HEK293 (cell line): Measurements from ENCODE around the gene TRMT13.

Experiments used
- ATF2 ChIP-seq: fragments of 450-650 bp; formaldehyde crosslinking; IDR thresholded peaks from 2 replicates; pipeline ENCODE4 v1.5.1; 2016; ENCODE audit warnings: missing biosample characterization, missing genetic modification characterization, low read depth
- BCL11B ChIP-seq: fragments of 450-650 bp; formaldehyde crosslinking; IDR thresholded peaks from 2 replicates; pipeline ENCODE4 v1.5.1; 2016; ENCODE audit warnings: low read depth, missing biosample characterization, missing genetic modification characterization
- CTCF ChIP-seq: fragments of 450-650 bp; formaldehyde crosslinking; IDR thresholded peaks from 2 replicates; pipeline ENCODE4 v1.5.1; 2016; ENCODE audit warnings: missing biosample characterization, missing genetic modification characterization
- KLF9 ChIP-seq: fragments of 450-650 bp; formaldehyde crosslinking; IDR thresholded peaks from 2 replicates; pipeline ENCODE4 v1.5.1; 2016; ENCODE audit warnings: missing biosample characterization, missing genetic modification characterization, low read depth
- SALL2 ChIP-seq: fragments of 450-650 bp; formaldehyde crosslinking; IDR thresholded peaks from 2 replicates; pipeline ENCODE4 v1.5.0; 2017; ENCODE audit warnings: missing biosample characterization, mild to moderate bottlenecking, missing genetic modification characterization, borderline replicate concordance
- TCF7L2 ChIP-seq: IDR thresholded peaks from 2 replicates; pipeline ENCODE4 v1.6.1; 2011; ENCODE audit warnings: low read depth, mild to moderate bottlenecking, inconsistent platforms, low read length, moderate library complexity, borderline replicate concordance
- ZIC2 ChIP-seq: fragments of 450-650 bp; formaldehyde crosslinking; IDR thresholded peaks from 2 replicates; pipeline ENCODE4 v1.5.1; 2016; ENCODE audit warnings: missing biosample characterization, missing genetic modification characterization
- ZNF10 ChIP-seq: fragments of 450-650 bp; formaldehyde crosslinking; IDR thresholded peaks from 2 replicates; pipeline ENCODE4 v1.5.1; 2017; ENCODE audit warnings: missing biosample characterization, missing genetic modification characterization
- ZNF24 ChIP-seq: fragments of 450-650 bp; formaldehyde crosslinking; IDR thresholded peaks from 2 replicates; pipeline ENCODE4 v1.5.1; 2016; ENCODE audit warnings: missing biosample characterization, missing genetic modification characterization
- ZNF394 ChIP-seq: fragments of 450-650 bp; formaldehyde crosslinking; IDR thresholded peaks from 2 replicates; pipeline ENCODE4 v1.5.1; 2016; ENCODE audit warnings: missing biosample characterization, missing genetic modification characterization, mild to moderate bottlenecking, moderate library complexity, borderline replicate concordance
- ZNF501 ChIP-seq: fragments of 450-650 bp; formaldehyde crosslinking; IDR thresholded peaks from 2 replicates; pipeline ENCODE4 v1.5.1; 2016; ENCODE audit warnings: missing biosample characterization, missing genetic modification characterization
- ZNF530 ChIP-seq: fragments of 450-650 bp; formaldehyde crosslinking; IDR thresholded peaks from 2 replicates; pipeline ENCODE4 v1.5.1; 2016; ENCODE audit warnings: low read depth, missing biosample characterization, missing genetic modification characterization
- ZNF777 ChIP-seq: fragments of 450-650 bp; formaldehyde crosslinking; IDR thresholded peaks from 2 replicates; pipeline ENCODE4 v1.5.1; 2017; ENCODE audit warnings: missing biosample characterization, missing genetic modification characterization, borderline replicate concordance

GRCh38 chr1:100147875-100148274 lies 14.9 kb downstream of the TRMT13 start:
- TF ChIP-seq CTCF (no peak), ZNF777 (tag by site-specific recombination) (no peak), ZNF501 (no peak), ZNF394 (tag by site-specific recombination) (no peak), BCL11B (tag by site-specific recombination) (no peak), ATF2 (no peak), SALL2 (tag by site-specific recombination) (no peak), ZNF530 (tag by site-specific recombination) (no peak), KLF9 (tag by site-specific recombination) (no peak), TCF7L2 (no peak), ZNF10 (tag by site-specific recombination) (no peak), ZNF24 (no peak), ZIC2 (tag by site-specific recombination) (no peak)
